ENCODE data around the gene PLXNB1.

The PLXNB1 gene

DNA sequence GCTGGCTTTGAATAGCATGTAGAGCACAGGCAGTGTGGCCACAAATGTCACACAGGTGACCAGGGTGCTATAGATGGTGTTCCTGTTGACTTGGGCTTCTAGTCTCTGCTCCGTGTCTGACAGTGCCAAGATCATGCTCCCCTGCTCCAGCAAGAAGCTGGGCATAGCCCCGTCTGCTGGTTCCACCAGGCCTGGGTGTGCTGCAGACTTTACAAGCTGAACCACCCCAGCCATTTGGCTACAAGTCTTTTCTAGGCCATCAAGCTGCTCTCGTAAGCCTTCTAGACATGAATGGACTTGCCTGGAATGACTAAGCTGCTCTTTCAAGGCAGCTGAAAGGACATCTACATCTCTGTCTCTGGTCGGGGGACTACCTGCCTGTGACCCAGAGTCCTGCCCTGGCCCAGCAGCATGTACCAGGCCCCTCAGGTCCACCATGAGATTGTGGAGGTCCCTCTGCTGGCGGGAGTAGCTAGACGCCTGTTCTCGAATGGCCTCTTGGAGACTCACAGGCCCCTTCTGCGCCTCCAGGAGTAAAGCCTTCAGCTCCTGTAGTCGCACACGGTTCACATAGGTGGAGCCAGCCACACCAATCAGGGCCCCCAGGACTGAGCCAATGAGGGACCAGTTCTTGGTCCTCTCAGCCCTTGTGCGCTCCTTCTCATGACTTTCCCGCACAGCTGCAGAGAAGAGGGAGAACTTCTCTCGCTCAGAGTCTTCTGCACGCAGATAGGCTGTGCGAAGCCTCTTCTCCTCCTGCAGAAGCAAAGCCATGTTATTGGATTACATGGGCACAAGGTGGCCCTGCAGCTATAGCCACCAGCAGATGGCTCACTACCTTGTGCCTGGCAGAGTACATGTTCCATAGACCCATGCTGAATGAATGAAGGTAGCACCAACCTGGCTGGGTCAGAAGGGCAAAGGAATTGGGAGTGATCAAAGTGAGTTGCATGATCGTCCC is 2.8 kb upstream of the PLXNB1 start:
- DNase-seq (ENCODE audit: low spot score): no peak
- TF ChIP-seq, protein P1, sequence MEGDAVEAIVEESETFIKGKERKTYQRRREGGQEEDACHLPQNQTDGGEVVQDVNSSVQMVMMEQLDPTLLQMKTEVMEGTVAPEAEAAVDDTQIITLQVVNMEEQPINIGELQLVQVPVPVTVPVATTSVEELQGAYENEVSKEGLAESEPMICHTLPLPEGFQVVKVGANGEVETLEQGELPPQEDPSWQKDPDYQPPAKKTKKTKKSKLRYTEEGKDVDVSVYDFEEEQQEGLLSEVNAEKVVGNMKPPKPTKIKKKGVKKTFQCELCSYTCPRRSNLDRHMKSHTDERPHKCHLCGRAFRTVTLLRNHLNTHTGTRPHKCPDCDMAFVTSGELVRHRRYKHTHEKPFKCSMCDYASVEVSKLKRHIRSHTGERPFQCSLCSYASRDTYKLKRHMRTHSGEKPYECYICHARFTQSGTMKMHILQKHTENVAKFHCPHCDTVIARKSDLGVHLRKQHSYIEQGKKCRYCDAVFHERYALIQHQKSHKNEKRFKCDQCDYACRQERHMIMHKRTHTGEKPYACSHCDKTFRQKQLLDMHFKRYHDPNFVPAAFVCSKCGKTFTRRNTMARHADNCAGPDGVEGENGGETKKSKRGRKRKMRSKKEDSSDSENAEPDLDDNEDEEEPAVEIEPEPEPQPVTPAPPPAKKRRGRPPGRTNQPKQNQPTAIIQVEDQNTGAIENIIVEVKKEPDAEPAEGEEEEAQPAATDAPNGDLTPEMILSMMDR (IDR thresholded peaks at IDR 0.05; ENCODE audit: extremely low read depth, missing control alignments): no peak

DNA sequence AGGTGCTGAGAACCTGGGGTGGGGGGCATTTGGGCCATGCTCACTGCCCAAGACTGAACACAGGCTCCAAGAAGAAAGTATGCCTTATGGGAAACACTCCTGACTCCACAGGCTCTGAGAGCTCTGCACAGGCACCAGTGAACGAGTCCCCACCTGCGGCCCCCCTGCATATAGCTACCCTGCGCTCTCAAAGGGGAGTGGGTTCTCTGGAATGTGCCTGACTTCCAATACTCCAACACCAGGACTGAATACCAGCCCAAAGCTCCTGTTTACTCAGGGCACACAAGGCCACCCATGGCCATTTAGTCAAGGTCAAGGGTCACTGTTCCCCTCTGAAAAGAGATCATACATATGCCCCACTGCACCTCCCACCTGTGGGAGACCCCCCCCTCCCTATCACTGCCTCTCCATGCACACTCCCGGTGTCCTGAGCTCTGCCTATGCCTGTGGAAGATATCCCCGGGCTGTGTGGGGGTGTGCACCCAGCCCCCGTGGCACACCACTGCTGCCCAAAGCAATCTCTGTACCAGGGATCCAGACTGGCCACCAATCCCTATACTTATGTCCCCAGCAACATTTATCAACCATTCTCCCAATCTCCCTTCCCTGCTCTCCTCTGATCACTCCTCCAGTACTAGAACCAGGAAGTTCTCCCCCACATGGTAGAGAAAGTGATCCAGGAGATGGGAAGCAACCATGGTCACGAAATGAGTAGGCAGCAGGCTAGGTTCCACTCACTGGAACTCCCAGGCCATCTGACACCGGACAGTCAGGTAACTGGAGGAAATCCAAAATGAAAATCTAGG is 1.5 kb upstream of the PLXNB1 start:
- DNase-seq (ENCODE audit: low spot score): no peak
- TF ChIP-seq, protein P1 (IDR thresholded peaks at IDR 0.05; ENCODE audit: extremely low read depth, missing control alignments): no peak

DNA sequence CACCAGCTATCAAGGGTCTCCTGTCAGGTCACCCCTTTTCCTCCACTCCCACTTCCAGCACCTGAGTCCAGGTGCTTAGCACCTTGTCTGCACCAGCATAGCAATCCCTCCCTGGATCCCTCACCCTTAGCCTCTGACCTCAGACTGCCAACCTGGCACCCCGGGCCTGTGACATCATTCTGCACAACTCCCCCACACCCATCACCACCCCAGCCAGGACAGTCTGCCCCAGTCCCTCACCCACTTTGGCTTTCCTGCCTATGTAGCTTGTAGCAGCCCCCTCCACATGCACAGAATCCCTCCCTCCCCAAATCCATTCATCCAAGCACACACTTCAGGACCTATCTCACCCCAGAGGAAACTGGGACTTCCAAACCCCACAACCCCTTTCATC is 819 bp upstream of the PLXNB1 start:
- DNase-seq (ENCODE audit: low spot score): no peak
- TF ChIP-seq, protein P1 (IDR thresholded peaks at IDR 0.05; ENCODE audit: extremely low read depth, missing control alignments): no peak

DNA sequence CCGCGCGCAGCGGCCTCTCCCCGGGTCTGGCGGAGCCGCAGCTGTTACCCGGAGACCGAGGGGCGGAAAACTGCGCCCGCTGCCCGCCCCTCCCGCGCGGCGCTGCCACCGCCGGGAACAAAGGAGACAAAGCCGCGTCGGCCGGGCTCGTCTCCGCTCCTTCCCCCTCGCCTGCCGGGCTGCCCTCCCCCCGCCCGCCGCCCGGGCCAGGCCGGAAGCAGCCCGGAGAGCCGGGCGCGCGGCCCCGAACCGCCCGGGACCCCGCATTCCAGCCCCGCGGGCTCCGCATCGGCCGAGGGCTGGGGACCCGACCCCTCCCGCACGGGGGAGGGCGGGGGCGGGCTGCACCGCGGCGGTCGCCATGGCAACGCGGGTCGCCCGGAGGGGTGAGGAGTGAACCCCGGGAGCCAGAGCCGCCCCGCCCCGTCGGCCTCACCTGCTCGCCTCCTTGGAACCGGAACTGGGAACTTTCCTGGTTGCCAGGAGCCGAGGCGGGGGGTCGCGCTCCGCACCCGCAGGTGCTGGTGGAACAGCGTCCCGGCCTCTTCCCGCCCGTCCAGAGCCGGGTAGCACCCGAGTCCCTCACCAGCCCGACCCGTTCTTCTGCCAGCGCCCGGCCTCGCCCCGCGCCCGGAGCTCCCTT is 448 bp downstream of the PLXNB1 start:
- peak; percentile 90 for DNase-seq (ENCODE audit: low spot score)

DNA sequence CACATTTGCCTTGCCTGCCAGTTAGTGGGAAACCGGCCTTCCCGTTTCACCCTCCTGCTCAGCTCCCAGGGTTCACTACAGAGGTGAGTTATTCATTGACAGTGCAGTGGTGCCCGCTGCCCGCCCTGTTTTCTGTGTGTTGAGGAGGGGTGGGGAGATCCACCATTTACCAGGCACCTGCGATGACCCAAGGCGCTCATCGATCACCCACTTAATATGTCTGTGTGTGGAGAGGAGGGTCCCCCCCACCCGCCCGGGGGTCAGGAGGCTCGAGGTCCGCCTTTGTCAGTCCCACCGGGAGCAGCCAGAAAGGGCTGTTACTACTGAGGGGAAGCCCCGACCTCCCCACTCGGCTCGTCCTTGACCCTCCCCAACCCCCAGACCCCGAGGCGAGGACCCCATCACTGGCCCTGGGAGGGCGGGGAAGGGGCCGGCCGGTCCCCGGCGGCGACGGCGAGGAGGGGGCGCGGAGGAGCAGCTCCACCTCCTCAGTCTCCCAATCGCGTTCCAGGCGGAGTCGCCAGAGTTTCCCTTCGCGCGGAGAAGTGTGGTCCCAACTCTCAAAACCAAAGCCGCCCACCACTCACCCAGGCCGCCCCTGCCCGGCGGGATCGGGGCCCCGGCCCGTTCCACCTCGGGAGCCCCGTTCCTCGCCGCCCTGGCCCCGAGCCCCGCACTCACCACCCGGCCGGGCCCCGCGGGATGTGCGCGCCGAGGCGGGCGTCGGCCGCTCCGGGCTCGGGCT is 1.1 kb downstream of the PLXNB1 start:
- TF ChIP-seq, protein P1 (IDR thresholded peaks at IDR 0.05; ENCODE audit: extremely low read depth, missing control alignments): no peak
- DNase-seq (ENCODE audit: low spot score): no peak

More for the DNA sequence above, 448 bp downstream of the PLXNB1 start:
- TF ChIP-seq, protein P1 (IDR thresholded peaks at IDR 0.05; ENCODE audit: extremely low read depth, missing control alignments): no peak

DNA sequence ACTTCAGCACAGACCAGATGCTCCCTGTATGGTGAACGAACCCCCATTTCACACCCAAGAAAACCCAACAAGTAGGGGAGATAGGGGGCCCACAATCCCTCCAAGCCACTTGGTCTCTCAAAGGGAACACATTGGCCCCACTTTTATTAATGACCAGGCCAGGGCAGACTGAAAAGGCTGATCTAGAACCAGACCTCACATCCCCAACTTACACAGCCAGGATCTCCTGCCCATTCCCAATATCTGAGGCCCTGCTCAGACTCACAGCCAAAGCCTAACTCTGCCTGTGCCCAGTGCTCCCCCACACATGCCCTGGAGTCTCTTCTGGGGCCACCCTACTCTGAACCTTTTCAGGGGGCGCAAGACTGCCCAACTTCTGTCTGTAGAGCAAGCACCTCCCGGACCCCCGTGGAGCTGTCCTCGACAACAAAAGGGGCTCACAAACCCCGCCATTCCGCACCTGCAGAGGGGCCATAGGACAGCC is 1.8 kb downstream of the PLXNB1 start:
- DNase-seq (ENCODE audit: low spot score): no peak

More for the DNA sequence above, 1.8 kb downstream of the PLXNB1 start:
- TF ChIP-seq, protein P1 (IDR thresholded peaks at IDR 0.05; ENCODE audit: extremely low read depth, missing control alignments): no peak

Measured in GM20000 (cell line).